HEK293T (cell line): ENCODE results near the gene SCNN1B.

ENCODE experiments used
- CTCF ChIA-PET: fragments of 350-600 bp; formaldehyde crosslinking; extraction: SDS; loops from one replicate; lab custom pipeline; 2021; ENCODE audit warnings: antibody characterized with exemption, inconsistent platforms; lab: Yijun Ruan, JAX
- POLR2A ChIA-PET: fragments of 350-600 bp; formaldehyde crosslinking; extraction: SDS; loops from one replicate; lab custom pipeline; 2020; ENCODE audit warnings: antibody characterized with exemption, inconsistent platforms; lab: Yijun Ruan, JAX
- DNase-seq: peaks from one replicate; pipeline ENCODE4 v3.0.0; 2012; ENCODE audit warnings: mixed read lengths; ENCODE audit errors: extremely low spot score
- ARNT ChIP-seq: fragments of 450-650 bp; IDR thresholded peaks from 2 replicates; pipeline ENCODE4 v1.6.1; 2017; ENCODE audit warnings: mild to moderate bottlenecking
- BHLHE40 ChIP-seq: fragments of 450-650 bp; IDR thresholded peaks from 2 replicates; pipeline ENCODE4 v1.6.1; 2016; ENCODE audit warnings: mild to moderate bottlenecking, moderate library complexity, borderline replicate concordance
- CTBP1 ChIP-seq: fragments of 450-650 bp; IDR thresholded peaks from 2 replicates; pipeline ENCODE4 v1.6.1; 2016; ENCODE audit warnings: borderline replicate concordance
- ELF4 ChIP-seq: fragments of 450-650 bp; IDR thresholded peaks from 2 replicates; pipeline ENCODE4 v1.6.1; 2017; ENCODE audit warnings: antibody characterized with exemption
- FOXA1 ChIP-seq: fragments of 450-650 bp; IDR thresholded peaks from 2 replicates; pipeline ENCODE4 v1.6.1; 2016; ENCODE audit warnings: mild to moderate bottlenecking
- FOXK2 ChIP-seq: fragments of 450-650 bp; IDR thresholded peaks from 2 replicates; pipeline ENCODE4 v1.6.1; 2016; ENCODE audit warnings: mild to moderate bottlenecking
- FOXM1 ChIP-seq: fragments of 450-650 bp; IDR thresholded peaks from 2 replicates; pipeline ENCODE4 v1.6.1; 2017; ENCODE audit warnings: mild to moderate bottlenecking, borderline replicate concordance
- HDGF ChIP-seq: fragments of 450-650 bp; IDR thresholded peaks from 2 replicates; pipeline ENCODE4 v1.6.1; 2017; ENCODE audit warnings: antibody characterized with exemption, borderline replicate concordance
- L3MBTL2 ChIP-seq: fragments of 450-650 bp; conservative IDR thresholded peaks from 2 replicates; pipeline ENCODE4 v1.6.1; 2016; ENCODE audit warnings: mild to moderate bottlenecking
- LEF1 ChIP-seq: fragments of 450-650 bp; IDR thresholded peaks from 2 replicates; pipeline ENCODE4 v1.6.1; 2017; ENCODE audit warnings: mild to moderate bottlenecking, borderline replicate concordance
- NFRKB ChIP-seq: fragments of 450-650 bp; IDR thresholded peaks from 2 replicates; pipeline ENCODE4 v1.6.1; 2016; ENCODE audit warnings: mild to moderate bottlenecking, moderate library complexity
- PKNOX1 ChIP-seq: fragments of 450-650 bp; IDR thresholded peaks from 2 replicates; pipeline ENCODE4 v1.6.1; 2016
- SP1 ChIP-seq: fragments of 450-650 bp; IDR thresholded peaks from 2 replicates; pipeline ENCODE4 v1.6.1; 2017
- SUZ12 ChIP-seq: fragments of 450-650 bp; IDR thresholded peaks from 2 replicates; pipeline ENCODE4 v1.6.1; 2016; ENCODE audit warnings: mild to moderate bottlenecking
- TARDBP ChIP-seq: fragments of 450-650 bp; IDR thresholded peaks from 2 replicates; pipeline ENCODE4 v1.6.1; 2016
- ZNF384 ChIP-seq: fragments of 450-650 bp; IDR thresholded peaks from 2 replicates; pipeline ENCODE4 v1.6.1; 2016

SCNN1B gene

GRCh38 chr16:23409522-23409921 is 107.4 kb downstream of the SCNN1B start:
- POLR2A ChIA-PET, result no interaction called here
- DNase-seq, result no peak
- TF ChIP-seq PKNOX1 (no peak), FOXM1 (no peak), BHLHE40 (no peak), ELF4 (no peak), TARDBP (no peak), FOXA1 (no peak), SP1 (no peak), FOXK2 (no peak), ZNF384 (no peak), HDGF (no peak), NFRKB (no peak), LEF1 (no peak), ARNT (no peak), SUZ12 (no peak), L3MBTL2 (no peak), CTBP1 (no peak)
- CTCF ChIA-PET, result interaction anchor here (0.6 kb wide), 1 partner anchor 14 kb away, joined by 3 read pairs; no protein-coding TSS in a partner anchor

- CTCF ChIA-PET, result no interaction called here
- POLR2A ChIA-PET, result no interaction called here
- TF ChIP-seq SP1 (no peak), ELF4 (no peak), BHLHE40 (no peak), ZNF384 (no peak), NFRKB (no peak), ARNT (no peak), PKNOX1 (no peak), L3MBTL2 (no peak), FOXA1 (no peak), CTBP1 (no peak), HDGF (no peak), FOXM1 (no peak), FOXK2 (no peak), SUZ12 (no peak), LEF1 (no peak)
- no peak for DNase-seq
These were observed 108.1 kb downstream of the SCNN1B start for GRCh38 chr16:23410176-23410575.

GRCh38 chr16:23414731-23415130 is 112.6 kb downstream of the SCNN1B start:
- TF ChIP-seq L3MBTL2, result no peak
- TF ChIP-seq FOXM1, result no peak
- TF ChIP-seq FOXA1, result no peak
- no peak for TF ChIP-seq LEF1
- TF ChIP-seq TARDBP, result no peak
- TF ChIP-seq CTBP1, result no peak
- TF ChIP-seq ARNT, result no peak
- no peak for TF ChIP-seq FOXK2
- TF ChIP-seq HDGF, result no peak
- no peak for TF ChIP-seq SUZ12
- TF ChIP-seq ELF4, result no peak
- no peak for TF ChIP-seq BHLHE40
- no peak for TF ChIP-seq PKNOX1
- TF ChIP-seq ZNF384, result no peak
- TF ChIP-seq SP1, result no peak
- TF ChIP-seq NFRKB, result no peak
- DNase-seq, result no peak
- CTCF ChIA-PET, result interaction anchor here (0.5 to 1.5 kb wide), 2 partner anchors 20 to 95 kb away, joined by 4 to 5 read pairs; no protein-coding TSS in a partner anchor
- POLR2A ChIA-PET, result no interaction called here

GRCh38 chr16:23416816-23417215 is 114.7 kb downstream of the SCNN1B start:
- ChIA-PET POLR2A (no interaction called here), CTCF (no interaction called here)
- DNase-seq, result no peak
- TF ChIP-seq ARNT (no peak), ZNF384 (no peak), LEF1 (no peak), L3MBTL2 (no peak), PKNOX1 (no peak), SUZ12 (no peak), TARDBP (no peak)

- CTCF ChIA-PET, result interaction anchor here (0.6 to 1.0 kb wide), 2 partner anchors 15 to 303 kb away, joined by 5 to 6 read pairs; no protein-coding TSS in a partner anchor
- TF ChIP-seq L3MBTL2, result no peak
- no peak for TF ChIP-seq ELF4
- no peak for TF ChIP-seq TARDBP
- TF ChIP-seq HDGF, result no peak
- no peak for DNase-seq
- POLR2A ChIA-PET, result no interaction called here
These were observed 117.9 kb downstream of the SCNN1B start for GRCh38 chr16:23420011-23420410.
